Embryonic facial prominence (tissue), 1 donor: ENCODE data around the gene FFAR4.
A peak's percentile ranks its signal among the peaks of the same experiment; 100 is the strongest.
"Not testable (repeated sequence)": the region's sequence is repeated elsewhere in the genome, so short reads cannot be mapped to it uniquely, and the experiment has no call there.

Experiments
- DNase-seq: peaks from one replicate; pipeline ENCODE4 v3.0.0-alpha.2; 2016; ENCODE audit errors: extremely low spot score

FFAR4 gene

DNA sequence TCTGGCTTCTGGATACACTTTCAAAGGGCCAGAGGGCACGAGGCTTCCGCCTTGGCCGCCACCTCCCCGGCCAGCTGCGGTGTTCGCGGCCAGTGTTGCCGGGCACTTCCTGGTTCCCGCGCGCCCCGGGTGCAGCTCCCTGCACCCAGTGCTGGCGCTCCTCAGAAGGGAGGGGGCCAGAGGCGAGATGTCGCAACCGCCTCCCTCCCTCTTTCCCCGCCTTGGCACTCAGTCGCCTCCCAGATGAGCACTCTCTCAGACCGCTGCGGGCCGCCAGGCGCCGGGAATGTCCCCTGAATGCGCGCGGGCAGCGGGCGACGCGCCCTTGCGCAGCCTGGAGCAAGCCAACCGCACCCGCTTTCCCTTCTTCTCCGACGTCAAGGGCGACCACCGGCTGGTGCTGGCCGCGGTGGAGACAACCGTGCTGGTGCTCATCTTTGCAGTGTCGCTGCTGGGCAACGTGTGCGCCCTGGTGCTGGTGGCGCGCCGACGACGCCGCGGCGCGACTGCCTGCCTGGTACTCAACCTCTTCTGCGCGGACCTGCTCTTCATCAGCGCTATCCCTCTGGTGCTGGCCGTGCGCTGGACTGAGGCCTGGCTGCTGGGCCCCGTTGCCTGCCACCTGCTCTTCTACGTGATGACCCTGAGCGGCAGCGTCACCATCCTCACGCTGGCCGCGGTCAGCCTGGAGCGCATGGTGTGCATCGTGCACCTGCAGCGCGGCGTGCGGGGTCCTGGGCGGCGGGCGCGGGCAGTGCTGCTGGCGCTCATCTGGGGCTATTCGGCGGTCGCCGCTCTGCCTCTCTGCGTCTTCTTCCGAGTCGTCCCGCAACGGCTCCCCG, at the start of gene FFAR4:
Gene FFAR4, plus strand, starts transcription at position 231 of the 842 bp plus-strand sequence. Its CDS starts 56 bp downstream, at position 287.
- DNase-seq: no peak

GRCh38 chr10:93518531-93518930, 47.9 kb upstream of the FFAR4 start:
- no peak for DNase-seq

DNA sequence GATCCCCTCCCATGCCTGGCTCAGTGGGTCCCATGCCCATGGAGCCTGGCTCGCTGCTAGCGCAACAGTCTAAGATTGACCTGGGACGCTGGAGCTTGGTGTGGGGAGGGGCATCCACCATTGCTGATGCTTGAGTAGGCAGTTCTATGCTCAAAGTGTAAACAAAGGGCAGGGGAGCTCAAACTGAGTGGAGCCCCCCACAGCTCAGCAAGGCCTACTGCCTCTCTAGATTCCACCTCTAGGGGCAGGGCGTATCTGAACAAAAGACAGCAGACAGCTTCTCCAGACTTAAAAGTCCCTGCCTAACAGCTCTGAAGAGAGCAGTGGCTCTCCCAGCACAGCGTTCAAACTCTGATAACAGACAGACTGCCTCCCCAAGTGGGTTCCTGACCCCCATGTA, 31.2 kb upstream of the FFAR4 start:
- no peak for DNase-seq

- DNase-seq: not testable (repeated sequence)
Measured at GRCh38 chr10:93540871-93541270, 25.6 kb upstream of the FFAR4 start.

DNA sequence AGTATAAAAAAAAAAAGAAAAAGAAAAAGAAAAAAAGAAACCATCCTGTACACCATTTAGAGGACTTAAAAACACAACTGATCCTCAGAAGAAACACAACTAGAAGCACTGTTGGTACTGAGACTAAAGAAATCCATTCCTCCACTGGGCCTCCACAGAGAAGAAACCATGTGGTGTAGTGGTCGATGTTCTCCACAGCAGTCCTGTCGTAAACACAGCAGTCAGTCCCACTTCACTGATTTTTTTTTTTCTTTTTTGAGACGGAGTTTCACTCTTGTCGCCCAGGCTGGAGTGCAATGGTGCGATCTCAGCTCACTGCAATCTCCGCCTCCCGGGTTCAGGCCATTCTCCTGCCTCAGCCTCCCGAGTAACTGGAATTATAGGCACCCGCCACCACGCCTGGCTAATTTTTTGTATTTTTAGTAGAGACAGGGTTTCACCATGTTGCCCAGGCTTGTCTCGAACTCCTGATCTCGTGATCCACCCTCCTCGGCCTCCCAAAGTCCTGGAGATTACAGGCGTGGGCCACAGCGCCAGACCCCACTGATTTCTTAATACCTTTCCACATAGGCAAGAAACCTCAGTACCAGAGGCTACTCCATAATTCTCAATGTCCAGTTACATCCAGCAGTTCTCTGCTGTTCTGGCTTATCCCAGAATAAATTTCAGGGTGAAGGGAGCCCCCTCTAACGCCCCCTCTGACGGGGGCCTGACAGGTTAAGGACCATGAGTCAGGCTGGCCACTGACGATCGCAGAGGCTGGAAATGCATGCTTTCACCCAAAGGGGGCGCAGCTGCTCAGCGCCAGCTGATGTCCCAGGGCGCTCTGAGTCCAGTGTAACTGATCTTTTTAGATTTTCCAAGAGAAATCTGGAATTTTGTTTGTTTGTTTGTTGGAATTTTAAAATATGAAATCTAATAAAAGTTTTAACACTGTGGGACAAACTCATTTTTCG, 24.8 kb upstream of the FFAR4 start:
- DNase-seq: no peak

GRCh38 chr10:93542358-93542791, 24.1 kb upstream of the FFAR4 start:
- DNase-seq: peak; percentile 22

GRCh38 chr10:93546995-93547394, 19.5 kb upstream of the FFAR4 start:
- not testable (repeated sequence) for DNase-seq

- no peak for DNase-seq
Measured at GRCh38 chr10:93547522-93547921, 18.9 kb upstream of the FFAR4 start.

- DNase-seq: no peak
Measured at GRCh38 chr10:93548376-93549071, 17.9 kb upstream of the FFAR4 start.

DNA sequence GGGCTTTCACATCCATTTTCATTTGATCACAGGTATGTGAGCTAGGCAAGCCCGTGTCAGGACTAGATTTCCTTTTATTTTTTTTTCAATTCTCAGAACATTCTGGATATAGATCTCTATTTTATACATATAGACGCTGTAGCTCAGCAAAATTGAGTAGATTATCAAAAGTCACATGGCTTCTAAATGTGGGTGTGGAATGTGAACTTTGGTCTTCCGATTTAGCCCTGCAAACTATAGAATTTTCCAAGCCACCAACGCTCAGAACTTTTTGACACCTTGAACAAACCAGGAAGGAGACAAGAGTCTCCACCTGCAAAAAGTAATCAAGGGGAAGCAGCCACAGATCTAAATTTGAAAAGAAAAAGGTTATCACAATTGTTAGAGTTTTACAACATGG, 15.9 kb upstream of the FFAR4 start:
- no peak for DNase-seq

GRCh38 chr10:93552780-93553179, 13.7 kb upstream of the FFAR4 start:
- DNase-seq: no peak

DNA sequence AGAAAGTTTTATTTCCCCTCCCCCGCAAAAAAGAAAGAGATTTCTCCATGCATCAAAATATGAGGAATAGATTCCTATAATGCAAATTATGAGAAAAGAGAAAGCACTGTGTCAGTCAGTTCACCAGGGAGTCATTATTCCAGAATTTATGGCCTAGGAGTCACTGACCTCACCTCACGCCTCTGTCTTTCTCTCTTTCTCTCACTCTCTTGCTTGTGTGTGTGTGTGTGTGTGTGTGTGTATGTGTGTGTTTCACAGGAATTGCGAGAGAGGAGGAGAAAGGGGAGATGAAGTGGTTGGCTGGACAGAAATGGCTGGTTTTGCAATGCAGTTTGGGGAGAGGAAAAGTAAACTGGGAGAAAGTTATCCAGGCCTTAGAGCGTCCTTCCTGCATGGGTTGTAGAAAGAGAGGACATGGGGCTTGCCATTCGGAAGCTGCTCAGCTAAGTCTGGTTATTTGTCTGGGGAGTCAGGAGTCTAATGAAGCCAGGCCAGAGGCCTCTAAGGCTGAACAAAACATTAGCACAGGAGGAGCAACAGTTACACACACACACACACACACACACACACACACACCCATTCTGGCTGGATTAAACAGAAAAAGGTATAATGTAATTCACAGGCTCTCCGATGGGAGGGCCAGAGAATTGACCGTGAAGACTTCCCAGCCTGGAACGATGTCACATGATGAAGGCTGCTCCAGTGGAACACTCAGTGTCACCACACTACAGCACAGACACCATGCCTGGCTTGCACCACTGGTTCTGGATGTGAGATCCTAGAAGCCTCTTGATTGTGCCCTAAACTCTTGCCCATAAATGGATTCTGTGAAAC, 12.8 kb upstream of the FFAR4 start:
- no peak for DNase-seq

GRCh38 chr10:93554316-93554663, 12.2 kb upstream of the FFAR4 start:
- no peak for DNase-seq

DNA sequence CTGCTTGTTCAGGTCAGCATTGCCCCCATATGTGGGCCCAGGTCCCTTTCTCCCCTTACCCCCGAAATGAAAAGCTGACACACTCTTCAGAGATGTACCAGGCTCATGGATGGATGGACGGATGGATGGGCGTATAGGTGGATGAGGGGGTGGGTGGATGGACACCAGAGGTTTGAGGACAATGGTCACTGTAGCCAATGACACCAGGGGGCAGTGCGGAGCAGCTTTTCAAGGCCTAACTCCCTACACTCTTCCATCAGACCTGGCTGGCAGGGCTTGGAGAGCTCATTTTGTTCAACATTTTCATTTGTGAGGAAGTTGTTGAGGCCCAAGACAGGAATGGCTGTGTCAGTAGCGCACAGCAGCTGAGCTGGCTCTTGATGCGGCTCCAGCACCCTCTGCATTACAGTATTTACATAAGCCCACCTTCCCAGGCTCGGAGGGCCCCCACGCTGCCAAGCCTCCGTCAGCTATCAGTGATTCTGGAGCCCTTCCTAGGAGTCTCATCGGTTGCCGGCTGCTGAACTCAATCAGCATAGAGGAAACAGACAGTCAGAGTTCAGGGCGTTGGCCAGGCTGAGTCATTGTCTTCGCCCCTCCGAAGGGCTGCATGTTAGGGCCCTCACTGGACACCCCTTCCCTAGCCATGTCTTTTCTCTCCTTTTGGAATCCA, 11.6 kb upstream of the FFAR4 start:
- no peak for DNase-seq

DNA sequence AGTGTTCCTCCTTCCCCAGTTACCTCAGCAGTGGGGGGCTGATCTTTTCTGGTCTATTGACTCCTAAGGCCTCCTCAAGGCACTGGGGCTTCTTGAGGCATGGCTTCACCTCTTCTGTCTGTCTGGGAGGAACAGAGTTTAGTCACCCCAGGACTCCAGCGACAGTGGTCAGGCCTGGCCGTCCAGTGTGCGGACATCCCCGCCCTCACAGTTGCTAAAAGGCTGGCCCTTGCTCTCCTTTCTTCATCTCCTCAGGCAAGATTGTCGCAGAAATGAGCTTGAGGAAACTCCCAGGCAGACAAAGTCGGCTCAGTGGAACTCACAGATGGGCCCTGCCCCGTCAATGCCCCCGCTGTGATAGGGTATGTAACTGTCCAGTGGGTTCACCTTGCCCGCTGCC, 7.0 kb upstream of the FFAR4 start:
- no peak for DNase-seq

- no peak for DNase-seq
Measured at GRCh38 chr10:93560541-93560940, 5.9 kb upstream of the FFAR4 start.

- DNase-seq: no peak
Measured at GRCh38 chr10:93565446-93565845, 1.0 kb upstream of the FFAR4 start.

DNA sequence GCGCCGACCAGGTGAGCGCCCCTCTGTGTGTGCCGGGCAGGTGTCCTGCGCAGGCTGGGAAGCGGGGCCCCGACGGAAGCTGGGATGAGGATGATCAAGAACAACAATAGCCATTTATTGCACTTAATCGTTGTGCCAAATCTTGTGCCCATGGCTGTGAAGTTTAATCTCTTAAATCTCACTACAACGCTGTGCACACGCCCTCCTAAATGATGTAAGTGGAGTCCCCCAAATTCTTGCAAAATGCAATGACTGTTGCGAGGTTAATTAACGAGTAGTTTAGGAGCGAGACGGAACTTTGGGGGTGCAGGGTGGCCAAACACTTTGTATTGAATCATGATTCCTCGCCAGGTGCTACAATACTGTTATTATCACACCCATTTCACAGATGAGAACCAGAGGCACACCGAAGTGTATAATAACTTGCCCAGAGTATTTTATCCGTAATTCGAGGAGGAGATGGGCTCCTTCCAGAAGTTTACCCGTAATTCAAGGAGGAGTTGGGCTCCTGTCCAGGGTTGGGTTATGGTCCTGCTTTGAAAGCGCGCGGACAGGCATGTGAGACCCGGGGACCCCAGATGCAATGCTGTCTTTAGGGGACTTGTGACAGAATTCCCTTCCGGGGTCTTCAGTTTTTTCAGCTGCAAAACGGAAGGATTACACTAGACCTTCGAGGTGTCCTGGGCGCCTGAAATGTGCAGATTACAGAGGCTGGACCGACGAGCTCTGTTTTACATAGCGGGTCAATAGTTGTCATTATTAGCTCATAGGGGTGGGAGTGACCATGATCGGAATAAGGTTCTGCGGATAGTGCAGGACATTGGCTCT, 1.0 kb downstream of the FFAR4 start:
- no peak for DNase-seq

GRCh38 chr10:93568105-93568390, 1.6 kb downstream of the FFAR4 start:
- no peak for DNase-seq

DNA sequence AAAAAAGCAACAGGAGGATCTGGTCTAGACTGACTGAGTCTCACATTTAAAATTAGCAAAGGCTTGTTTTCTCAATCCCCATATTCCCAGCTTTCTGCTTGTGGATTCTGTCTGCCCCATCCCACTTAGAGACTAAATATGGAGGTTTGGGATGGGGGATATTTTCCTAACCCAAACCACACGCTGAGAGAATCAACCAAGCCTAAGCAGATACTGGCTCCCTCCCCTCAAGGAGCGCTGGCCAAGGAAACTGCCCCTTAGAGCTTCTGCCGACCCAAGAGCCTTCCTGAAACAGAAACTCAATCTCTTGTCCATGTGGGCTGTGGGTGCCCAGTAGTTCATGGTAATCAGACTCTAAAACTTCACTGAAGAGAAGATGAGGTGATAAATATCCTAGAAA, 3.9 kb downstream of the FFAR4 start:
- no peak for DNase-seq
